PC-9 (cell line): ENCODE measurements around the gene NANOS1.

ENCODE experiments used
- CTCF ChIP-seq: fragments of 200-600 bp; sonication (generic); conservative IDR thresholded peaks from 2 replicates; pipeline ENCODE4 v1.6.1; 2017; ENCODE audit warnings: mixed run types, antibody characterized with exemption, mild to moderate bottlenecking, moderate library complexity
- EZH2 ChIP-seq: fragments of 200-600 bp; sonication (generic); IDR thresholded peaks from 2 replicates; pipeline ENCODE4 v1.8.0; 2017; ENCODE audit warnings: antibody characterized with exemption, low read depth

GRCh38 chr10:118980135-118980865 lies 49.2 kb upstream of the NANOS1 start:
- TF ChIP-seq CTCF (no peak), EZH2 (no peak)
